HepG2 (cell line): ENCODE results near the gene TMEM86B. TPM values are rescaled to one million over a fixed set of nuclear protein-coding genes. Genes with fewer than 3 reads are reported as not detected.

Experiments used
- ATAC-seq: fragments of 200-7000 bp; cut with Tn5 transposase; 3 replicates; pipeline ENCODE4 v1.9.1; 2020; ENCODE audit warnings: mild to moderate bottlenecking, moderate library complexity
- BruUV-seq: library from RNA; stranded (reverse); fragments of 400-500 nt; replicated peaks from 2 replicates; lab custom pipeline; 2021; lab: Mats Ljungman, UMichigan
- CTCF ChIA-PET: fragments of 300-600 bp; formaldehyde crosslinking; extraction: SDS; loops from one replicate; lab custom pipeline; 2021; ENCODE audit warnings: low total read pairs, inconsistent platforms, low intra/inter-chr PET ratio; lab: Yijun Ruan, JAX
- POLR2A ChIA-PET: fragments of 350-600 bp; sonication (Branson Sonifier 250); formaldehyde crosslinking; loops from one replicate; lab custom pipeline; 2020; ENCODE audit warnings: antibody characterized with exemption, inconsistent platforms; lab: Yijun Ruan, JAX
- DNase-seq: peaks from one replicate; pipeline ENCODE4 v3.0.0-alpha.2; 2015; ENCODE audit warnings: low spot score
- FAIRE-seq: peaks from 3 replicates; lab custom pipeline; 2011; peaks lifted over from hg19 to GRCh38; lab: Jason Lieb, UNC
- H2AFZ ChIP-seq: one replicate; pipeline ENCODE4 v1.6.1; 2011; ENCODE audit warnings: low read length, inconsistent platforms
- H3K27ac ChIP-seq: fragments of 300-600 bp; 3 replicates; pipeline ENCODE4 v1.8.0; 2011; ENCODE audit warnings: mixed run types, mild to moderate bottlenecking, mixed read lengths, low read length, inconsistent platforms; ENCODE audit not compliant: insufficient read depth; ENCODE audit errors: extremely low read length
- H3K27me3 ChIP-seq, 2 experiments: fragments of 200-600 bp in 1 of 2; 2 replicates in 1 of 2; 3 replicates in 1 of 2; pipeline versions ENCODE4 v1.6.0 to v1.8.0; 2011; ENCODE audit warnings: low read length in 2 of 2, mild to moderate bottlenecking in 2 of 2, moderate library complexity in 2 of 2, inconsistent platforms in 1 of 2; ENCODE audit not compliant: insufficient read depth in 2 of 2, control insufficient read depth in 1 of 2
- H3K36me3 ChIP-seq, 2 experiments: fragments of 200-600 bp in 1 of 2; replicated peaks in 1 of 2; 2 replicates in 1 of 2; 3 replicates in 1 of 2; pipeline versions ENCODE4 v1.5.1 to v1.8.0; 2011; ENCODE audit warnings: low read length in 2 of 2, inconsistent platforms in 1 of 2; ENCODE audit not compliant: insufficient read depth in 2 of 2, control insufficient read depth in 1 of 2
- H3K4me1 ChIP-seq: 2 replicates; pipeline ENCODE4 v1.5.1; 2012; ENCODE audit warnings: low read length, inconsistent platforms; ENCODE audit not compliant: insufficient read depth
- H3K4me2 ChIP-seq: 2 replicates; pipeline ENCODE4 v1.6.0; 2011; ENCODE audit warnings: low read depth, low read length, inconsistent platforms
- H3K4me3 ChIP-seq, 3 experiments: fragments of 200-600 bp in 1 of 3; sonication (generic), shearing (Covaris generic) in 1 of 3; replicated peaks in 1 of 3; 2 replicates each; pipeline ENCODE4 v1.5.1; 2011 to 2016; ENCODE audit warnings: low read length in 3 of 3, inconsistent platforms in 2 of 3, low read depth in 2 of 3, mild to moderate bottlenecking in 2 of 3, control low read depth in 1 of 3, mixed read lengths in 1 of 3; ENCODE audit not compliant: insufficient read depth in 1 of 3
- H3K79me2 ChIP-seq: one replicate; pipeline ENCODE4 v1.6.1; 2011; ENCODE audit warnings: low read length, inconsistent platforms; ENCODE audit not compliant: insufficient read depth
- H3K9ac ChIP-seq: 2 replicates; pipeline ENCODE4 v1.6.0; 2011; ENCODE audit warnings: mild to moderate bottlenecking, low read depth, low read length, inconsistent platforms; ENCODE audit not compliant: insufficient read depth
- H3K9me3 ChIP-seq: 2 replicates; pipeline ENCODE4 v1.5.1; 2012; ENCODE audit warnings: mild to moderate bottlenecking, low read length
- H4K20me1 ChIP-seq: 2 replicates; pipeline ENCODE4 v1.6.0; 2011; ENCODE audit warnings: inconsistent platforms, mild to moderate bottlenecking, low read length, moderate library complexity; ENCODE audit not compliant: insufficient read depth
- FOXA1 ChIP-seq, 2 experiments: fragments of 450-650 bp in 1 of 2; sonication (generic) in 1 of 2; formaldehyde crosslinking in 1 of 2; IDR thresholded peaks; 2 replicates each; pipeline versions ENCODE4 v1.4.0 to v1.6.1; 2016 to 2020; ENCODE audit warnings: missing genetic modification reagents in 1 of 2
- FOXP1 ChIP-seq, 2 experiments: fragments of 450-650 bp in 1 of 2; IDR thresholded peaks; 2 replicates each; pipeline ENCODE4 v1.6.1; 2017 to 2018; ENCODE audit warnings: antibody characterized with exemption in 1 of 2
- MAFK ChIP-seq, 2 experiments: IDR thresholded peaks in 1 of 2; conservative IDR thresholded peaks in 1 of 2; 2 replicates each; pipeline ENCODE4 v1.6.1; 2011; ENCODE audit warnings: improper control_type of control experiment in 2 of 2, low read length in 2 of 2
- PITX1 ChIP-seq: sonication (generic); formaldehyde crosslinking; IDR thresholded peaks from 2 replicates; pipeline ENCODE4 v1.5.1; 2020; ENCODE audit warnings: mild to moderate bottlenecking, missing genetic modification reagents
- SRY ChIP-seq: sonication (generic); formaldehyde crosslinking; IDR thresholded peaks from 2 replicates; pipeline ENCODE4 v1.8.0; 2022; ENCODE audit warnings: mild to moderate bottlenecking, missing genetic modification reagents
- ZBTB37 ChIP-seq: sonication (generic); formaldehyde crosslinking; IDR thresholded peaks from 2 replicates; pipeline ENCODE4 v1.4.0; 2020; ENCODE audit warnings: mild to moderate bottlenecking, missing genetic modification reagents
- ZNF580 ChIP-seq: IDR thresholded peaks from 2 replicates; pipeline ENCODE4 v1.6.1; 2016; ENCODE audit warnings: low read depth, borderline replicate concordance
- WGBS: methylation state at CpG from one replicate; pipeline ENCODE4 v1.1.6; 2017; ENCODE audit warnings: low lambda C conversion rate; 5-methylcytosine and 5-hydroxymethylcytosine counted together
- in situ Hi-C: cut with HindIII; loops from 2 replicates; pipeline ENCODE4 v1.10.0; 2017; ENCODE audit warnings: low pct_unique_long_range_greater_than_20kb; ENCODE audit not compliant: extremely low pct_ligation_motif_present
- intact Hi-C: fragments of 100-400 bp; cut with micrococcal nuclease; formaldehyde crosslinking; loops from one replicate; pipeline ENCODE4 v1.10.0; 2022; ENCODE audit not compliant: unreplicated experiment
- polyA plus RNA-seq, 8 experiments: library from polyadenylated mRNA; depleted of rRNA in 3 of 8; stranded (reverse) in 7 of 8; unstranded in 1 of 8; fragments of >200 nt; fragmentation: Illumina TruSeq in 4 of 8; extraction: Trizol in 4 of 8; gene quantifications; 2 replicates each; pipeline versions ENCODE4 v1.2.1 to v1.2.3, GENCODE V29; 2011 to 2016; ENCODE audit warnings: low read depth in 4 of 8, missing spikeins in 1 of 8, mixed read lengths in 1 of 8; ENCODE audit not compliant: insufficient read depth in 1 of 8
- total RNA-seq, 5 experiments: library from RNA; depleted of rRNA; stranded (reverse); fragments of >200 nt; fragmentation: Illumina TruSeq; extraction: Trizol; gene quantifications; 2 replicates each; pipeline ENCODE4 v1.2.3, GENCODE V29; 2016; ENCODE audit warnings: low read depth in 1 of 5

TMEM86B gene
- total and polyA plus RNA-seq, 2 of the 13 experiments (the other 11 are each of a cell fraction or from before 2014, with no cell fraction given): 7.7 to 9.6 TPM

- no peak for ATAC-seq
- POLR2A ChIA-PET: no interaction called here
These were observed 41.8 kb upstream of the TMEM86B start for GRCh38 chr19:55270172-55270942.

More at GRCh38 chr19:55270172-55270942, 41.8 kb upstream of the TMEM86B start:
- Histone ChIP-seq H3K4me1 (0 out of 2 replicates have a peak, but pooled peaks cover 5% of the 10 kb centered on the region), H4K20me1 (no peaks in the 10 kb centered on the region), H3K27me3 (no peaks in the 10 kb centered on the region; a peak in 1 of 5 replicates), H3K9me3 (no peaks in the 10 kb centered on the region), H3K4me2 (no peak overlapping the region), H3K4me3 (no peak overlapping the region), H3K36me3 (peaks cover 5 to 18% of the 10 kb centered on the region in 2 experiments; a peak in 4 of 5 replicates), H2AFZ (no peak overlapping the region), H3K9ac (no peak overlapping the region), H3K79me2 (no peaks in the 10 kb centered on the region), H3K27ac (no peak overlapping the region)
- DNase-seq: no peak
- intact Hi-C loops (no loop called here), in situ Hi-C loops (no loop called here)
- CTCF ChIA-PET: no interaction called here
- TF ChIP-seq ZBTB37 (no peak), FOXP1 (IDR thresholded peaks at IDR 0.05) (no peak), FOXP1 (CRISPR knock-in tag; IDR thresholded peaks at IDR 0.05) (no peak), ZNF580 (CRISPR knock-in tag) (no peak), SRY (CRISPR knock-in tag) (no peak), PITX1 (CRISPR knock-in tag) (no peak), MAFK (conservative IDR thresholded peaks at IDR 0.05 in 1 of 2, IDR thresholded peaks at IDR 0.05 in 1 of 2; ENCODE audit: low read length in 2 of 2) (no peak), FOXA1 (IDR thresholded peaks at IDR 0.05) (peak; percentile 21; the same call in 1 of the 2 replicates), FOXA1 (CRISPR knock-in tag; IDR thresholded peaks at IDR 0.05) (no peak)
- WGBS: 97% methylated on average over 25 of the region's 25 CpGs
- FAIRE-seq: no peak
- BruUV-seq: no TSS peak
